Fibroblast of lung (primary cell): ENCODE data around the gene H1-8. TPM values are rescaled to one million over a fixed set of nuclear protein-coding genes. Genes with fewer than 3 reads are reported as not detected.

Experiments used
- DNase-seq, 2 donors: peaks; one replicate each; pipeline versions ENCODE4 v3.0.0 to v3.0.0-alpha.2; 2010; ENCODE audit warnings: low read depth in 2 of 2
- H2AFZ ChIP-seq: 2 replicates; pipeline ENCODE4 v1.5.1; 2012; ENCODE audit warnings: low read length, control low read depth, inconsistent platforms
- H3K27ac ChIP-seq: 2 replicates; pipeline ENCODE4 v1.5.1; 2011; ENCODE audit warnings: low read length, control low read depth; ENCODE audit not compliant: insufficient read depth
- H3K27me3 ChIP-seq: 2 replicates; pipeline ENCODE4 v1.5.1; 2011; ENCODE audit warnings: mild to moderate bottlenecking, low read length; ENCODE audit not compliant: control insufficient read depth, insufficient read depth
- H3K36me3 ChIP-seq: 2 replicates; pipeline ENCODE4 v1.5.1; 2011; ENCODE audit warnings: low read length; ENCODE audit not compliant: control insufficient read depth, insufficient read depth
- H3K4me1 ChIP-seq: 2 replicates; pipeline ENCODE4 v1.5.1; 2011; ENCODE audit warnings: low read length; ENCODE audit not compliant: control insufficient read depth, insufficient read depth; ENCODE audit errors: extremely low read depth
- H3K4me2 ChIP-seq: 2 replicates; pipeline ENCODE4 v1.5.1; 2011; ENCODE audit warnings: low read length, control low read depth; ENCODE audit not compliant: insufficient read depth; ENCODE audit errors: extremely low read depth
- H3K4me3 ChIP-seq, 4 experiments: fragments of 200-600 bp in 1 of 4; sonication (generic) in 1 of 4; replicated peaks in 1 of 4; 2 replicates each; pipeline ENCODE4 v1.5.1; 2011 to 2016; ENCODE audit warnings: low read length in 4 of 4, low read depth in 3 of 4, mild to moderate bottlenecking in 3 of 4, control low read depth in 2 of 4, inconsistent platforms in 1 of 4, mixed read lengths in 1 of 4; ENCODE audit not compliant: insufficient read depth in 1 of 4; ENCODE audit errors: control extremely low read depth in 1 of 4
- H3K79me2 ChIP-seq: 2 replicates; pipeline ENCODE4 v1.5.1; 2012; ENCODE audit warnings: mild to moderate bottlenecking, low read length, inconsistent platforms; ENCODE audit not compliant: control insufficient read depth, insufficient read depth
- H3K9ac ChIP-seq: 2 replicates; pipeline ENCODE4 v1.5.1; 2011; ENCODE audit warnings: mild to moderate bottlenecking, low read length, control low read depth; ENCODE audit not compliant: insufficient read depth
- H3K9me3 ChIP-seq: 2 replicates; pipeline ENCODE4 v1.5.1; 2012; ENCODE audit warnings: low read depth, low read length; ENCODE audit not compliant: control insufficient read depth, insufficient read depth
- H4K20me1 ChIP-seq: 2 replicates; pipeline ENCODE4 v1.5.1; 2011; ENCODE audit warnings: low read length; ENCODE audit not compliant: control insufficient read depth, insufficient read depth; ENCODE audit errors: extremely low read depth
- CTCF ChIP-seq, 2 donors: IDR thresholded peaks in 1 of 2; conservative IDR thresholded peaks in 1 of 2; 1 replicate in 1 of 2; 2 replicates in 1 of 2; pipeline ENCODE4 v1.5.1; 2011 to 2012; ENCODE audit warnings: low read length in 2 of 2, control low read depth in 1 of 2, inconsistent platforms in 1 of 2, low read depth in 1 of 2, mild to moderate bottlenecking in 1 of 2
- EZH2 ChIP-seq: IDR thresholded peaks from 2 replicates; pipeline ENCODE4 v1.5.1; 2012; ENCODE audit warnings: low read length, control low read depth, mild to moderate bottlenecking; ENCODE audit errors: missing control alignments
- polyA plus RNA-seq, 2 donors: library from polyadenylated mRNA; depleted of rRNA in 1 of 2; stranded (reverse) in 1 of 2; unstranded in 1 of 2; fragments of >200 nt; gene quantifications; 2 replicates each; pipeline ENCODE4 v1.2.1, GENCODE V29; 2011 to 2012; ENCODE audit warnings: missing spikeins in 1 of 2
- total RNA-seq: library from RNA; depleted of rRNA; stranded (reverse); fragments of >200 nt; gene quantifications from 2 replicates; pipeline ENCODE4 v1.2.1, GENCODE V29; 2014

Gene H1-8
- total and polyA plus RNA-seq, 2 donors (not counting 1 experiment from before 2014, with no cell fraction given) = not detected

- no peaks in the 10 kb centered on the region for H3K9me3 ChIP-seq
- peaks cover 5% of the 10 kb centered on the region for H3K79me2 ChIP-seq
- no peak overlapping the region for H3K9ac ChIP-seq
- no peak overlapping the region for H3K4me3 ChIP-seq
- H3K36me3 ChIP-seq = peaks cover 22% of the 10 kb centered on the region
- H3K27me3 ChIP-seq = no peaks in the 10 kb centered on the region
- no peak overlapping the region for H2AFZ ChIP-seq
- no peak overlapping the region for H3K27ac ChIP-seq
- DNase-seq = no peak
- no peaks in the 10 kb centered on the region for H4K20me1 ChIP-seq
- no peak overlapping the region for H3K4me2 ChIP-seq
- peaks cover 16% of the 10 kb centered on the region for H3K4me1 ChIP-seq
- TF ChIP-seq EZH2 (no peak), CTCF (conservative IDR thresholded peaks at IDR 0.05 in 1 of 2, IDR thresholded peaks at IDR 0.05 in 1 of 2; ENCODE audit: low read depth in 1 of 2, low read length in 2 of 2) (no peak)
Measured at GRCh38 chr3:129584631-129585030, 41.7 kb downstream of the H1-8 start.

- H3K36me3 ChIP-seq = peaks cover 22% of the 10 kb centered on the region
- H3K9me3 ChIP-seq = no peaks in the 10 kb centered on the region
Measured at GRCh38 chr3:129585949-129586657, 43.1 kb downstream of the H1-8 start.

More at GRCh38 chr3:129585949-129586657, 43.1 kb downstream of the H1-8 start:
- Histone ChIP-seq H2AFZ (no peak overlapping the region), H4K20me1 (no peaks in the 10 kb centered on the region), H3K4me2 (no peak overlapping the region), H3K9ac (no peak overlapping the region), H3K4me3 (no peak overlapping the region), H3K4me1 (peaks cover 27% of the 10 kb centered on the region), H3K79me2 (peaks cover 19% of the 10 kb centered on the region), H3K27ac (peak overlapping the region; percentile 7), H3K27me3 (no peaks in the 10 kb centered on the region)
- no peak for TF ChIP-seq CTCF (conservative IDR thresholded peaks at IDR 0.05 in 1 of 2, IDR thresholded peaks at IDR 0.05 in 1 of 2; ENCODE audit: low read depth in 1 of 2, low read length in 2 of 2)
- DNase-seq = no peak
